B cell (primary cell): ENCODE measurements around the gene HDGFL2. TPM values are rescaled to one million over a fixed set of nuclear protein-coding genes. Genes with fewer than 3 reads are reported as not detected.

ENCODE experiments used
- polyA plus RNA-seq: library from polyadenylated mRNA; depleted of rRNA; stranded (reverse); fragments of >200 nt; gene quantifications from 2 replicates; pipeline ENCODE4 v1.2.3, GENCODE V29; 2012
- small RNA-seq: library from RNA; depleted of rRNA; stranded (forward); fragments of <200 nt; gene quantifications from one replicate; pipeline ENCODE3, GENCODE V24; 2012; ENCODE audit warnings: low replicate concordance, low read depth; ENCODE audit not compliant: insufficient read length
- total RNA-seq, 2 donors: library from RNA; stranded (reverse); fragments of 120-200 nt in 1 of 2; gene quantifications; 1 replicate in 1 of 2; 2 replicates in 1 of 2; pipeline versions ENCODE4 v1.2.3 to v1.2.4, GENCODE V29; 2013 to 2022

Gene HDGFL2
- total and polyA plus RNA-seq, 2 donors (not counting 1 experiment from before 2014, with no cell fraction given): 18.4 to 49.9 TPM

Small RNA genes within 50 kb of the gene (small RNA-seq; reads per million reads assigned to genes)
- not detected for gene MIR4746

Other genes starting within 250 kb of the HDGFL2 start
- 11.3 and 15.6 TPM in 2 replicates for gene EBI3, start 242.8 kb upstream of the HDGFL2 start, total RNA-seq
- 9.4 and 11.9 TPM in 2 replicates for gene EBI3, start 242.8 kb upstream of the HDGFL2 start, polyA plus RNA-seq
- 39.8 and 40.3 TPM in 2 replicates for gene YJU2, start 225.2 kb upstream of the HDGFL2 start, total RNA-seq
- gene YJU2, start 225.2 kb upstream of the HDGFL2 start, polyA plus RNA-seq: 45.7 and 60.8 TPM in 2 replicates
- gene SHD, start 193.0 kb upstream of the HDGFL2 start, total RNA-seq: 0.17 TPM in 1 of 2 replicates, not detected in the other
- gene SHD, start 193.0 kb upstream of the HDGFL2 start, polyA plus RNA-seq: not detected in 2 replicates
- not detected in 2 replicates for gene TMIGD2, start 169.9 kb upstream of the HDGFL2 start, total RNA-seq
- 0.24 and 0.66 TPM in 2 replicates for gene TMIGD2, start 169.9 kb upstream of the HDGFL2 start, polyA plus RNA-seq
- 2.8 and 3.4 TPM in 2 replicates for gene FSD1, start 167.7 kb upstream of the HDGFL2 start, total RNA-seq
- gene FSD1, start 167.7 kb upstream of the HDGFL2 start, polyA plus RNA-seq: 2.7 and 3.2 TPM in 2 replicates
- 0.27 and 0.51 TPM in 2 replicates for gene STAP2, start 133.5 kb upstream of the HDGFL2 start, total RNA-seq
- gene STAP2, start 133.5 kb upstream of the HDGFL2 start, polyA plus RNA-seq: 0.33 and 0.72 TPM in 2 replicates
- gene MPND, start 128.7 kb upstream of the HDGFL2 start, total RNA-seq: 25.6 and 30.3 TPM in 2 replicates
- 11.8 and 14.5 TPM in 2 replicates for gene MPND, start 128.7 kb upstream of the HDGFL2 start, polyA plus RNA-seq
- 37.2 and 41.9 TPM in 2 replicates for gene SH3GL1, start 71.8 kb upstream of the HDGFL2 start, total RNA-seq
- 42.4 and 45.2 TPM in 2 replicates for gene SH3GL1, start 71.8 kb upstream of the HDGFL2 start, polyA plus RNA-seq
- gene CHAF1A, start 69.7 kb upstream of the HDGFL2 start, total RNA-seq: 17.3 and 19.7 TPM in 2 replicates
- gene CHAF1A, start 69.7 kb upstream of the HDGFL2 start, polyA plus RNA-seq: 15.1 and 15.7 TPM in 2 replicates
- gene UBXN6, start 14.5 kb upstream of the HDGFL2 start, total RNA-seq: 75.8 and 82.0 TPM in 2 replicates
- 76.6 and 77.6 TPM in 2 replicates for gene UBXN6, start 14.5 kb upstream of the HDGFL2 start, polyA plus RNA-seq
- 0.05 and 0.07 TPM in 2 replicates for gene PLIN4, start 46.2 kb downstream of the HDGFL2 start, total RNA-seq
- gene PLIN4, start 46.2 kb downstream of the HDGFL2 start, polyA plus RNA-seq: 0.04 TPM in 2 replicates
- gene PLIN5, start 62.9 kb downstream of the HDGFL2 start, total RNA-seq: 0.15 and 1.00 TPM in 2 replicates
- 0.27 and 0.56 TPM in 2 replicates for gene PLIN5, start 62.9 kb downstream of the HDGFL2 start, polyA plus RNA-seq
- gene LRG1, start 67.7 kb downstream of the HDGFL2 start, total RNA-seq: 0.27 and 0.32 TPM in 2 replicates
- 0.21 and 0.48 TPM in 2 replicates for gene LRG1, start 67.7 kb downstream of the HDGFL2 start, polyA plus RNA-seq
- gene SEMA6B, start 87.4 kb downstream of the HDGFL2 start, total RNA-seq: 0.42 and 0.46 TPM in 2 replicates
- 0.88 TPM in 1 of 2 replicates, not detected in the other for gene SEMA6B, start 87.4 kb downstream of the HDGFL2 start, polyA plus RNA-seq
- gene TNFAIP8L1, start 167.2 kb downstream of the HDGFL2 start, total RNA-seq: 20.9 and 21.7 TPM in 2 replicates
- gene TNFAIP8L1, start 167.2 kb downstream of the HDGFL2 start, polyA plus RNA-seq: 6.4 and 9.1 TPM in 2 replicates
- 18.1 and 21.2 TPM in 2 replicates for gene MYDGF, start 198.0 kb downstream of the HDGFL2 start, total RNA-seq
- 29.9 and 42.3 TPM in 2 replicates for gene MYDGF, start 198.0 kb downstream of the HDGFL2 start, polyA plus RNA-seq